HG02973 (cell line): ENCODE measurements around the gene LHPP.
"Not testable (repeated sequence)": the region's sequence is repeated elsewhere in the genome, so short reads cannot be mapped to it uniquely, and the experiment has no call there.

Experiments
- ATAC-seq: cut with Tn5 transposase; IDR thresholded peaks from one replicate; pipeline ENCODE4 v1.9.1; 2021; ENCODE audit warnings: moderate library complexity; ENCODE audit not compliant: unreplicated experiment

LHPP gene

GRCh38 chr10:124569623-124570470 lies 108.2 kb downstream of the LHPP start:
- ATAC-seq = no peak

GRCh38 chr10:124570646-124571045 lies 109.0 kb downstream of the LHPP start:
- ATAC-seq = no peak

GRCh38 chr10:124572751-124573150 lies 111.1 kb downstream of the LHPP start:
- ATAC-seq = no peak

GRCh38 chr10:124573726-124574455 lies 112.3 kb downstream of the LHPP start:
- ATAC-seq = no peak

- no peak for ATAC-seq
These were observed 112.9 kb downstream of the LHPP start for GRCh38 chr10:124574456-124575070.

GRCh38 chr10:124575107-124576035 lies 113.7 kb downstream of the LHPP start:
- no peak for ATAC-seq

GRCh38 chr10:124576526-124577420 lies 115.2 kb downstream of the LHPP start:
- no peak for ATAC-seq

- ATAC-seq = no peak
These were observed 116.0 kb downstream of the LHPP start for GRCh38 chr10:124577651-124578050.

GRCh38 chr10:124578231-124579010 lies 116.8 kb downstream of the LHPP start:
- ATAC-seq = no peak

GRCh38 chr10:124579011-124579399 lies 117.4 kb downstream of the LHPP start:
- ATAC-seq = no peak

- no peak for ATAC-seq
These were observed 124.5 kb downstream of the LHPP start for GRCh38 chr10:124586142-124586541.

- no peak for ATAC-seq
These were observed 126.2 kb downstream of the LHPP start for GRCh38 chr10:124587811-124588211.

- not testable (repeated sequence) for ATAC-seq
These were observed 126.7 kb downstream of the LHPP start for GRCh38 chr10:124588341-124588735.

- no peak for ATAC-seq
These were observed 127.3 kb downstream of the LHPP start for GRCh38 chr10:124588736-124589490.

- ATAC-seq = no peak
These were observed 127.9 kb downstream of the LHPP start for GRCh38 chr10:124589491-124590041.

GRCh38 chr10:124590216-124591122 lies 128.8 kb downstream of the LHPP start:
- ATAC-seq = no peak

- no peak for ATAC-seq
These were observed 129.5 kb downstream of the LHPP start for GRCh38 chr10:124591123-124591495.
